Measurements from ENCODE around the gene ZBTB2.

GRCh38 chr6:151365233-151365632 is 26.1 kb downstream of the ZBTB2 start:
- no peak for TF ChIP-seq POLR2A (IDR thresholded peaks at IDR 0.05)
- no peak for TF ChIP-seq CTCF (IDR thresholded peaks at IDR 0.05)
